Measurements from ENCODE around the gene PHACTR4.

DNA sequence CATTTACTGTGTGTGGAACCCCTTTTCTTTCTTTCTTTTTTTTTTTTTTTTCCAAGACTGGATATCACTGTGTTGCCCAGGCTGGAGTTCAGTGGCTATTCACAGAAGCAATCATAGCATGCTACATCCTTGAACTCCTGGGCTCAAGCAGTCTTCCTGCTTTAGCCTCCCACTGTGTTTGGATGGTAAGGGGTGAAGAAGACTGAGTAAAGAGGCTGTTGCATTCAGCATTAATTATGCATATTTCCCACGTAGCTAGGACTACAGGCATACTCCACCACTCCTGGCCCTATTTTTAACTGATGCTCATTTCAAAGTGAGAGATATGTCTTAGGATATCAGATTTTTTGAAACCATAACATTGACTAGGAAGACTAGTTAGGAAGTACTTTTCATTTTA lies 39.5 kb downstream of the PHACTR4 start:
- TF ChIP-seq, protein P1, sequence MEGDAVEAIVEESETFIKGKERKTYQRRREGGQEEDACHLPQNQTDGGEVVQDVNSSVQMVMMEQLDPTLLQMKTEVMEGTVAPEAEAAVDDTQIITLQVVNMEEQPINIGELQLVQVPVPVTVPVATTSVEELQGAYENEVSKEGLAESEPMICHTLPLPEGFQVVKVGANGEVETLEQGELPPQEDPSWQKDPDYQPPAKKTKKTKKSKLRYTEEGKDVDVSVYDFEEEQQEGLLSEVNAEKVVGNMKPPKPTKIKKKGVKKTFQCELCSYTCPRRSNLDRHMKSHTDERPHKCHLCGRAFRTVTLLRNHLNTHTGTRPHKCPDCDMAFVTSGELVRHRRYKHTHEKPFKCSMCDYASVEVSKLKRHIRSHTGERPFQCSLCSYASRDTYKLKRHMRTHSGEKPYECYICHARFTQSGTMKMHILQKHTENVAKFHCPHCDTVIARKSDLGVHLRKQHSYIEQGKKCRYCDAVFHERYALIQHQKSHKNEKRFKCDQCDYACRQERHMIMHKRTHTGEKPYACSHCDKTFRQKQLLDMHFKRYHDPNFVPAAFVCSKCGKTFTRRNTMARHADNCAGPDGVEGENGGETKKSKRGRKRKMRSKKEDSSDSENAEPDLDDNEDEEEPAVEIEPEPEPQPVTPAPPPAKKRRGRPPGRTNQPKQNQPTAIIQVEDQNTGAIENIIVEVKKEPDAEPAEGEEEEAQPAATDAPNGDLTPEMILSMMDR (IDR thresholded peaks at IDR 0.05; ENCODE audit: low read depth, low read length), result no peak
- no peak for TF ChIP-seq POLR2A (IDR thresholded peaks at IDR 0.05; ENCODE audit: extremely low read depth, insufficient read length)
- TF ChIP-seq, protein P2, sequence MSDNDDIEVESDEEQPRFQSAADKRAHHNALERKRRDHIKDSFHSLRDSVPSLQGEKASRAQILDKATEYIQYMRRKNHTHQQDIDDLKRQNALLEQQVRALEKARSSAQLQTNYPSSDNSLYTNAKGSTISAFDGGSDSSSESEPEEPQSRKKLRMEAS (IDR thresholded peaks at IDR 0.05; ENCODE audit: low read depth, low read length), result no peak
- no peak for TF ChIP-seq MYC (IDR thresholded peaks at IDR 0.05; ENCODE audit: low read depth, low read length)
